C4-2B (cell line): ENCODE data around the gene DGKG.

Experiments used
- H3K27ac ChIP-seq: fragments of 450-650 bp; 2 replicates; pipeline ENCODE4 v1.5.1; 2017
- ZFX ChIP-seq: fragments of 450-650 bp; IDR thresholded peaks from 2 replicates; pipeline ENCODE4 v1.6.1; 2017
- TF ChIP-seq, protein P1 (sequence below): fragments of 450-650 bp; conservative IDR thresholded peaks from 2 replicates; pipeline ENCODE4 v1.5.1; 2017; ENCODE audit warnings: mild to moderate bottlenecking

The DGKG gene

GRCh38 chr3:186329589-186329988 is 32.4 kb downstream of the DGKG start:
- TF ChIP-seq, protein P1, sequence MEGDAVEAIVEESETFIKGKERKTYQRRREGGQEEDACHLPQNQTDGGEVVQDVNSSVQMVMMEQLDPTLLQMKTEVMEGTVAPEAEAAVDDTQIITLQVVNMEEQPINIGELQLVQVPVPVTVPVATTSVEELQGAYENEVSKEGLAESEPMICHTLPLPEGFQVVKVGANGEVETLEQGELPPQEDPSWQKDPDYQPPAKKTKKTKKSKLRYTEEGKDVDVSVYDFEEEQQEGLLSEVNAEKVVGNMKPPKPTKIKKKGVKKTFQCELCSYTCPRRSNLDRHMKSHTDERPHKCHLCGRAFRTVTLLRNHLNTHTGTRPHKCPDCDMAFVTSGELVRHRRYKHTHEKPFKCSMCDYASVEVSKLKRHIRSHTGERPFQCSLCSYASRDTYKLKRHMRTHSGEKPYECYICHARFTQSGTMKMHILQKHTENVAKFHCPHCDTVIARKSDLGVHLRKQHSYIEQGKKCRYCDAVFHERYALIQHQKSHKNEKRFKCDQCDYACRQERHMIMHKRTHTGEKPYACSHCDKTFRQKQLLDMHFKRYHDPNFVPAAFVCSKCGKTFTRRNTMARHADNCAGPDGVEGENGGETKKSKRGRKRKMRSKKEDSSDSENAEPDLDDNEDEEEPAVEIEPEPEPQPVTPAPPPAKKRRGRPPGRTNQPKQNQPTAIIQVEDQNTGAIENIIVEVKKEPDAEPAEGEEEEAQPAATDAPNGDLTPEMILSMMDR: no peak
- no peak for TF ChIP-seq ZFX
- H3K27ac ChIP-seq: no peak overlapping the region

GRCh38 chr3:186327912-186328487 is 34.0 kb downstream of the DGKG start:
- TF ChIP-seq, protein P1: no peak
- TF ChIP-seq ZFX: no peak
- no peak overlapping the region for H3K27ac ChIP-seq

- H3K27ac ChIP-seq: no peak overlapping the region
- TF ChIP-seq, protein P1: no peak
- TF ChIP-seq ZFX: no peak
These were observed 39.3 kb downstream of the DGKG start for GRCh38 chr3:186322761-186323160.

DNA sequence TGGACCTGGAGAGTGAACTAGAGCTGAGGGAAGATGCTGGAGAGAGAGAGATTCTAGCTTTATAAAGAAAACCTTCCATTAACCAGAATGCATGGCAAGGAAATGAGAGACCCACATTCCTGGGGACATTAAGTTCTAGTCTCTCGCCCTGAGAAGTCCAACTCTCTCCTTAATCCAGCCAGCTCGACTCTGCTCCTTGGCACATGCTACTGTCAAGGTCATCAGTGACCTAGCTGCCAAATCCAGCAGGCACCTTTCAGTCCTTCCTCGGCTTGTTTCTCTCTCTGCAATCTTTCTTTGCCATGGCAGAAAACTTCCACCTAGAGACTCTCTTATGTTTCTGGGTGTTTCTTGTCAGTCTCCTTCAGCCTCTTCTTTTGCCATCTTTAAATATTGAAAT is 40.3 kb downstream of the DGKG start:
- H3K27ac ChIP-seq: no peak overlapping the region
- TF ChIP-seq, protein P1: no peak

DNA sequence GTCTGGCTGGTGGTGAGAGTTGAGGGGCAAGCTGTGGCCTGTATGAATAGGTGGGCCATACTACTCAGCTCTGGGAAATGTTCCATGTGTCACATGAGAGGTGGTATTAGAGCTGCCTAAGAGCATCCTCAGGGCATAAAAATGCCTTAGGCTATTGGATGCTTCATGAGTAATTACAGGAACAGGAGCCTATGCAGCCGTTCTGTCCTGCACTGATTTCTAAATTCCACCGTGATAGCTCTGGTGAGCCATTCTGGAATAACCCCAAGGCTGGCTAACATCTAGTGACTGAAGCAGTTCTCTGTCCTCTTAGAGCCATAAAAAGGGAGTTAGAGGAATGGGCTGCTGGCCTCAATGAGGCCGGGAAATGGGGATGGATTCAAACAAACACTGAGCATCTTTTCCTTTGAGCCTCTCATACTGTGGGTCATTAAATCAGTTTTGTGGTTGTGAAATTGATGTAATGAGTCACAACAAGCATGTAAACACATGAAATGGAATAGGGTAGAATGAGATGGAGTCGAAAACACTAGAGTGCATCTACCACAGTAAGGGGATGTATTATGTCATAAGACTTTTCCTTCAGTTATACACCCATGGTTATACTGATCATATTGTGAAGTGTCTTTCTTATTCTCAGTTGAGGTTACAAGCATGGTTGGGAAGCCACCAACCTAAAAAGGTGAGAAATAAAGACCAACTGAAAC is 41.0 kb downstream of the DGKG start:
- H3K27ac ChIP-seq: no peak overlapping the region
- TF ChIP-seq, protein P1: no peak
- TF ChIP-seq ZFX: no peak

DNA sequence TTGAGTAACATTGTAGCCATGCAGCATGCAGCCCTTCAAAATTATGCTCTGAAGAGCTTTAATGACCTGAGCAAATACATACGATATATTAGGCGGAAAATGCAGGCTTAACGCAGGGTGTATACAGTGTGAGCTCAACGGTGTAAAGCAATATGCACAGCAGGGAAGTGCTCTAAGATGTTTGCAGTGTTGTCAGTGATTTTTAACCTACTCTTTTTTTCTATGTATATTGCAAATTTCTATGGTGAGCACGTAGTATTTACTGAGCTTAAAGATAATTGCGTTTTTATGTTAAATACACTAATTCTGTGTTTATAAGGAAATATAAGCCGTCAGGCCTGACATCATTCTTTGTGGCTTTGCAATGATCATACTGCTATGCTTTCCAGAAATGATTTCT is 42.1 kb downstream of the DGKG start:
- H3K27ac ChIP-seq: no peak overlapping the region
- TF ChIP-seq ZFX: no peak
- TF ChIP-seq, protein P1: no peak

- no peak overlapping the region for H3K27ac ChIP-seq
- no peak for TF ChIP-seq ZFX
- TF ChIP-seq, protein P1: no peak
These were observed 43.9 kb downstream of the DGKG start for GRCh38 chr3:186318135-186318534.
